K562 (cell line): ENCODE measurements around the gene GPATCH2L. TPM values are rescaled to one million over a fixed set of nuclear protein-coding genes. Genes with fewer than 3 reads are reported as not detected.

ENCODE experiments used
- CBX8 ChIP-seq: fragments of 200-600 bp; sonication (generic); IDR thresholded peaks from 2 replicates; pipeline ENCODE4 v1.6.1; 2012; ENCODE audit warnings: borderline replicate concordance, mixed run types, low read depth, mild to moderate bottlenecking, moderate library complexity, mixed read lengths, low read length, control low read depth, inconsistent platforms; ENCODE audit not compliant: poor library complexity, severe bottlenecking; ENCODE audit errors: extremely low read depth
- CHD1 ChIP-seq: fragments of 200-600 bp; sonication (generic); IDR thresholded peaks from one replicate; pipeline ENCODE4 v1.6.1; 2012; ENCODE audit warnings: mild to moderate bottlenecking, moderate library complexity, low read length, inconsistent platforms
- CREM ChIP-seq: IDR thresholded peaks from 2 replicates; pipeline ENCODE4 v1.6.1; 2014; ENCODE audit warnings: antibody characterized with exemption, low read depth
- ERF ChIP-seq: fragments of 450-650 bp; formaldehyde crosslinking; IDR thresholded peaks from 2 replicates; pipeline ENCODE4 v1.4.0; 2020; ENCODE audit warnings: mild to moderate bottlenecking, mixed read lengths
- KLF16 ChIP-seq: IDR thresholded peaks from 2 replicates; pipeline ENCODE4 v1.6.1; 2016; ENCODE audit warnings: antibody characterized with exemption
- L3MBTL2 ChIP-seq: fragments of 450-650 bp; IDR thresholded peaks from 2 replicates; pipeline ENCODE4 v1.6.1; 2016; ENCODE audit warnings: mild to moderate bottlenecking, moderate library complexity
- TEAD4 ChIP-seq, 2 experiments: sonication (generic) in 1 of 2; formaldehyde crosslinking in 1 of 2; IDR thresholded peaks; 2 replicates each; pipeline versions ENCODE4 v1.6.1 to v1.8.0; 2012 to 2022; ENCODE audit warnings: borderline replicate concordance in 1 of 2, inconsistent platforms in 1 of 2, low read length in 1 of 2, mild to moderate bottlenecking in 1 of 2, missing genetic modification reagents in 1 of 2
- ZMIZ1 ChIP-seq, 2 experiments: fragments of 150-350 bp in 1 of 2; IDR thresholded peaks; 2 replicates each; pipeline ENCODE4 v1.6.1; 2012 to 2016; ENCODE audit warnings: low read depth in 2 of 2, low read length in 2 of 2, mild to moderate bottlenecking in 1 of 2, moderate library complexity in 1 of 2
- polyA plus RNA-seq, 8 experiments: library from polyadenylated mRNA; depleted of rRNA in 4 of 8; stranded (reverse) in 5 of 8; unstranded in 3 of 8; fragments of >200 nt; fragmentation: Nextera tagmentation in 2 of 8; fragmentation: Illumina TruSeq in 1 of 8; extraction: Ambion mirVana in 2 of 8; extraction: Trizol in 1 of 8; gene quantifications; 2 replicates each; pipeline versions ENCODE4 v1.2.1 to v1.2.3, GENCODE V29; 2011 to 2014; ENCODE audit warnings: inconsistent platforms in 1 of 8, missing spikeins in 1 of 8
- total RNA-seq, 7 experiments: library from RNA; depleted of rRNA in 6 of 7; stranded (reverse); fragments of >200 nt in 6 of 7; fragmentation: Illumina TruSeq in 2 of 7; extraction: Trizol in 2 of 7; gene quantifications; 2 replicates each; pipeline versions ENCODE4 v1.2.1 to v1.2.3, GENCODE V29; 2011 to 2021; ENCODE audit warnings: low replicate concordance in 1 of 7
- TF ChIP-seq, protein P1 (sequence below), 2 experiments: fragments of 450-650 bp in 1 of 2; sonication (generic) in 1 of 2; formaldehyde crosslinking in 1 of 2; IDR thresholded peaks; 2 replicates each; pipeline versions ENCODE4 v1.7.1 to v1.9.0; 2016 to 2022; ENCODE audit warnings: inconsistent platforms in 1 of 2, mild to moderate bottlenecking in 1 of 2, missing genetic modification reagents in 1 of 2
- TF ChIP-seq, protein P2 (sequence below): sonication (generic); formaldehyde crosslinking; IDR thresholded peaks from 2 replicates; pipeline ENCODE4 v1.8.0; 2022; ENCODE audit warnings: mild to moderate bottlenecking, missing genetic modification reagents

Gene GPATCH2L
- total and polyA plus RNA-seq, 9 of the 15 experiments (the other 6 are each of a cell fraction or from before 2014, with no cell fraction given): 13.1 to 39.6 (median 20.0) TPM

GRCh38 chr14:76257111-76257803, 105.5 kb downstream of the GPATCH2L start (continued):
- no peak for TF ChIP-seq CBX8
- TF ChIP-seq TEAD4 (IDR thresholded peaks at IDR 0.05; ENCODE audit: low read length): peak; percentile 87
- TF ChIP-seq TEAD4 (CRISPR knock-in tag; IDR thresholded peaks at IDR 0.05; ENCODE audit: borderline replicate concordance): no peak
- TF ChIP-seq, protein P1, sequence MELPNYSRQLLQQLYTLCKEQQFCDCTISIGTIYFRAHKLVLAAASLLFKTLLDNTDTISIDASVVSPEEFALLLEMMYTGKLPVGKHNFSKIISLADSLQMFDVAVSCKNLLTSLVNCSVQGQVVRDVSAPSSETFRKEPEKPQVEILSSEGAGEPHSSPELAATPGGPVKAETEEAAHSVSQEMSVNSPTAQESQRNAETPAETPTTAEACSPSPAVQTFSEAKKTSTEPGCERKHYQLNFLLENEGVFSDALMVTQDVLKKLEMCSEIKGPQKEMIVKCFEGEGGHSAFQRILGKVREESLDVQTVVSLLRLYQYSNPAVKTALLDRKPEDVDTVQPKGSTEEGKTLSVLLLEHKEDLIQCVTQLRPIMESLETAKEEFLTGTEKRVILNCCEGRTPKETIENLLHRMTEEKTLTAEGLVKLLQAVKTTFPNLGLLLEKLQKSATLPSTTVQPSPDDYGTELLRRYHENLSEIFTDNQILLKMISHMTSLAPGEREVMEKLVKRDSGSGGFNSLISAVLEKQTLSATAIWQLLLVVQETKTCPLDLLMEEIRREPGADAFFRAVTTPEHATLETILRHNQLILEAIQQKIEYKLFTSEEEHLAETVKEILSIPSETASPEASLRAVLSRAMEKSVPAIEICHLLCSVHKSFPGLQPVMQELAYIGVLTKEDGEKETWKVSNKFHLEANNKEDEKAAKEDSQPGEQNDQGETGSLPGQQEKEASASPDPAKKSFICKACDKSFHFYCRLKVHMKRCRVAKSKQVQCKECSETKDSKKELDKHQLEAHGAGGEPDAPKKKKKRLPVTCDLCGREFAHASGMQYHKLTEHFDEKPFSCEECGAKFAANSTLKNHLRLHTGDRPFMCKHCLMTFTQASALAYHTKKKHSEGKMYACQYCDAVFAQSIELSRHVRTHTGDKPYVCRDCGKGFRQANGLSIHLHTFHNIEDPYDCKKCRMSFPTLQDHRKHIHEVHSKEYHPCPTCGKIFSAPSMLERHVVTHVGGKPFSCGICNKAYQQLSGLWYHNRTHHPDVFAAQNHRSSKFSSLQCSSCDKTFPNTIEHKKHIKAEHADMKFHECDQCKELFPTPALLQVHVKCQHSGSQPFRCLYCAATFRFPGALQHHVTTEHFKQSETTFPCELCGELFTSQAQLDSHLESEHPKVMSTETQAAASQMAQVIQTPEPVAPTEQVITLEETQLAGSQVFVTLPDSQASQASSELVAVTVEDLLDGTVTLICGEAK (IDR thresholded peaks at IDR 0.05): no peak
- TF ChIP-seq, protein P1 (CRISPR knock-in tag; IDR thresholded peaks at IDR 0.05): no peak
- no peak for TF ChIP-seq CHD1
- TF ChIP-seq KLF16: peak; percentile 86
- peak; percentile 57; the same call in 1 of the 2 replicates for TF ChIP-seq L3MBTL2
- TF ChIP-seq, protein P2, sequence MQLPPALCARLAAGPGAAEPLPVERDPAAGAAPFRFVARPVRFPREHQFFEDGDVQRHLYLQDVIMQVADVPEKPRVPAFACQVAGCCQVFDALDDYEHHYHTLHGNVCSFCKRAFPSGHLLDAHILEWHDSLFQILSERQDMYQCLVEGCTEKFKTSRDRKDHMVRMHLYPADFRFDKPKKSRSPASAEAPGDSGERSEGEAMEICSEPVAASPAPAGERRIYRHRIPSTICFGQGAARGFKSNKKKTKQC (CRISPR knock-in tag): no peak
- TF ChIP-seq CREM: 0 out of 2 replicates have a peak, but pooled peaks have one; percentile 8
- TF ChIP-seq ZMIZ1 (IDR thresholded peaks at IDR 0.05; ENCODE audit: low read depth in 2 of 2, low read length in 2 of 2): peak in 1 of 2 experiments; percentile 67; a peak in 1 of 4 replicates
- TF ChIP-seq ERF: no peak
